OCI-LY3 (cell line): ENCODE results near the gene DKK3.

Experiments
- EZH2phosphoT487 ChIP-seq: fragments of 200-600 bp; shearing (Covaris generic); IDR thresholded peaks from 2 replicates; pipeline ENCODE4 v1.6.1; 2018; ENCODE audit warnings: antibody characterized with exemption, mixed run types, low read depth
- TF ChIP-seq, protein P1 (sequence below): fragments of 200-600, 300-600 bp; sonication (generic); IDR thresholded peaks from 2 replicates; pipeline ENCODE4 v1.5.1; 2014; ENCODE audit warnings: antibody characterized with exemption, low read length, low read depth

GRCh38 chr11:12028303-12028702 lies 19.9 kb upstream of the DKK3 start:
- TF ChIP-seq, protein P1, sequence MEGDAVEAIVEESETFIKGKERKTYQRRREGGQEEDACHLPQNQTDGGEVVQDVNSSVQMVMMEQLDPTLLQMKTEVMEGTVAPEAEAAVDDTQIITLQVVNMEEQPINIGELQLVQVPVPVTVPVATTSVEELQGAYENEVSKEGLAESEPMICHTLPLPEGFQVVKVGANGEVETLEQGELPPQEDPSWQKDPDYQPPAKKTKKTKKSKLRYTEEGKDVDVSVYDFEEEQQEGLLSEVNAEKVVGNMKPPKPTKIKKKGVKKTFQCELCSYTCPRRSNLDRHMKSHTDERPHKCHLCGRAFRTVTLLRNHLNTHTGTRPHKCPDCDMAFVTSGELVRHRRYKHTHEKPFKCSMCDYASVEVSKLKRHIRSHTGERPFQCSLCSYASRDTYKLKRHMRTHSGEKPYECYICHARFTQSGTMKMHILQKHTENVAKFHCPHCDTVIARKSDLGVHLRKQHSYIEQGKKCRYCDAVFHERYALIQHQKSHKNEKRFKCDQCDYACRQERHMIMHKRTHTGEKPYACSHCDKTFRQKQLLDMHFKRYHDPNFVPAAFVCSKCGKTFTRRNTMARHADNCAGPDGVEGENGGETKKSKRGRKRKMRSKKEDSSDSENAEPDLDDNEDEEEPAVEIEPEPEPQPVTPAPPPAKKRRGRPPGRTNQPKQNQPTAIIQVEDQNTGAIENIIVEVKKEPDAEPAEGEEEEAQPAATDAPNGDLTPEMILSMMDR, result no peak
- no peak for TF ChIP-seq EZH2phosphoT487
